Gastroesophageal sphincter (tissue), 4 donors: Measurements from ENCODE around the gene DCAF7. TPM values are rescaled to one million over a fixed set of nuclear protein-coding genes. Genes with fewer than 3 reads are reported as not detected.

Experiments used
- ATAC-seq: fragments of 150-250 bp; one replicate; pipeline ENCODE4 v1.9.1; 2016; ENCODE audit warnings: mild to moderate bottlenecking, moderate library complexity
- H3K27ac ChIP-seq, 4 donors: fragments of 200-600 bp; sonication (generic) in 3 of 4; 1 replicate in 3 of 4; 2 replicates in 1 of 4; pipeline ENCODE4 v1.5.1; 2016 to 2019
- H3K27me3 ChIP-seq: fragments of 200-600 bp; sonication (generic); one replicate; pipeline ENCODE4 v1.5.1; 2019
- H3K36me3 ChIP-seq, 2 donors: fragments of 200-600 bp; sonication (generic); one replicate each; pipeline ENCODE4 v1.5.1; 2019; ENCODE audit warnings: control low read depth in 1 of 2
- H3K4me1 ChIP-seq, 3 donors: fragments of 200-600 bp; sonication (generic); 1 replicate in 2 of 3; 2 replicates in 1 of 3; pipeline ENCODE4 v1.5.1; 2016 to 2019; ENCODE audit warnings: control low read depth in 2 of 3
- H3K4me3 ChIP-seq, 2 donors: fragments of 200-600 bp; sonication (generic); one replicate each; pipeline ENCODE4 v1.5.1; 2019; ENCODE audit warnings: mild to moderate bottlenecking in 1 of 2, moderate library complexity in 1 of 2
- H3K9me3 ChIP-seq, 3 donors: fragments of 200-600 bp; sonication (generic); one replicate each; pipeline ENCODE4 v1.5.1; 2017 to 2019; ENCODE audit warnings: control low read depth in 2 of 3
- EP300 ChIP-seq: sonication (generic); formaldehyde crosslinking; IDR thresholded peaks from one replicate; pipeline ENCODE4 v1.6.1; 2017; ENCODE audit warnings: antibody characterized with exemption, mild to moderate bottlenecking
- POLR2A ChIP-seq, 2 donors: fragments of 450-650 bp; IDR thresholded peaks; one replicate each; pipeline ENCODE4 v1.6.1; 2017; ENCODE audit warnings: antibody characterized with exemption in 2 of 2, mild to moderate bottlenecking in 2 of 2, moderate library complexity in 1 of 2
- POLR2AphosphoS5 ChIP-seq: sonication (generic); formaldehyde crosslinking; IDR thresholded peaks from one replicate; pipeline ENCODE4 v1.6.1; 2017; ENCODE audit warnings: antibody characterized with exemption
- WGBS, 2 donors: methylation state at CpG; one replicate each; pipeline ENCODE4 v1.1.5; 2018; ENCODE audit warnings: low coverage in 1 of 2; 5-methylcytosine and 5-hydroxymethylcytosine counted together
- total RNA-seq, 4 donors: library from RNA; depleted of rRNA; stranded (reverse); fragments of >200 nt; gene quantifications; one replicate each; pipeline ENCODE4 v1.1.0, GENCODE V29; 2016
- TF ChIP-seq, protein P1 (sequence below), 4 experiments: fragments of 200-600 bp in 2 of 4; fragments of 450-650 bp in 2 of 4; sonication (generic) in 1 of 4; IDR thresholded peaks; one replicate each; pipeline ENCODE4 v1.5.1; 2017 to 2019; ENCODE audit warnings: antibody characterized with exemption in 4 of 4, mild to moderate bottlenecking in 2 of 4, moderate library complexity in 2 of 4

Gene DCAF7
- total RNA-seq, 4 donors from 2014 or later, result 27.1 to 50.0 (median 36.8) TPM

DNA sequence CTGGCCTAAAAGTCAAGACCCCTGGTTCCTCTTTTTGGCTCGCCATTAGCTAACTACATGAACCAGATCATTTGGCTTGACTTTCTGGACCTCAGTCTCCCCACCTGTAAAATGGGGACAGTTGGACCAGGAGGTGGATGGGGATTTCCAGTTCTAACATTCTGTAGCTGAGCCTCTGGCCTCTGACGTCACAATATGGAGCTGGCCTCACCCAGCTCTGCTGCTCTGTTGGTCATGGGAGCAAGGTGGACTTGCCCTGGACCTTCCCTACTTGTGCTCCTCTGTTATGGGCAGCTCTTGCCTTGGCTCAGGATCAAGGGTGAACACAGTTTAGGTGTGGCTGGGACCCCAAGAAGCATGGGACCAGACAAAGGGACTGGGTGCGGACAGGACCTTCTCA, 43.6 kb upstream of the DCAF7 start:
- Histone ChIP-seq H3K36me3 (no peaks in the 10 kb centered on the region), H3K4me1 (no peaks in the 10 kb centered on the region), H3K4me3 (no peak overlapping the region), H3K27me3 (peaks cover 57% of the 10 kb centered on the region), H3K9me3 (no peaks in the 10 kb centered on the region), H3K27ac (no peak overlapping the region)
- ATAC-seq, result no peak
- 100% methylated on average over 1 to 2 of the region's 3 CpGs for WGBS, 2 donors
- no peak for TF ChIP-seq EP300
- TF ChIP-seq POLR2A (IDR thresholded peaks at IDR 0.05), result no peak
- TF ChIP-seq POLR2AphosphoS5, result no peak

DNA sequence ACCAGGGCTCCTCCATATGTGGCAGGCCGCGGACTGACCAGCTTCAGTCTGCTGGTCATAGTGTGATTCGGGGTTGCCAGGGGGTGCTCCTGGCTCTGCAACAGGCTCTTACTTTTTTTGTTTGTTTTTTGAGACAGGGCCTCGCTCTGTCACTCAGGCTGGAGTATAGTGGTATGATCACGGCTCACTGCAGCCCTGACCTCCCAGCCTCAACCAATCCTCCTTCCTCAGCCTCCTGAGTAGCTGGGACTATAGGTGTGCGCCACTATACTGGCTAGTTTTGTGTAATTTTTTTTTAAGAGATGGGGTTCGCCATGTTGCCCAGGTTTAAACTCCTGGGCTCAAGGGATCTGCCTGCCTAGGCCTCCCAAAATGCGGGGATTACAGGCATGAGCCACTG, 38.9 kb upstream of the DCAF7 start:
- H3K4me3 ChIP-seq, result no peak overlapping the region
- peaks cover 30% of the 10 kb centered on the region for H3K27me3 ChIP-seq
- ATAC-seq, result no peak
- 88 to 90% methylated on average over 5 to 7 of the region's 8 CpGs for WGBS, 2 donors
- H3K9me3 ChIP-seq, result no peaks in the 10 kb centered on the region
- TF ChIP-seq EP300, result no peak
- no peak for TF ChIP-seq POLR2AphosphoS5
- TF ChIP-seq, protein P1, sequence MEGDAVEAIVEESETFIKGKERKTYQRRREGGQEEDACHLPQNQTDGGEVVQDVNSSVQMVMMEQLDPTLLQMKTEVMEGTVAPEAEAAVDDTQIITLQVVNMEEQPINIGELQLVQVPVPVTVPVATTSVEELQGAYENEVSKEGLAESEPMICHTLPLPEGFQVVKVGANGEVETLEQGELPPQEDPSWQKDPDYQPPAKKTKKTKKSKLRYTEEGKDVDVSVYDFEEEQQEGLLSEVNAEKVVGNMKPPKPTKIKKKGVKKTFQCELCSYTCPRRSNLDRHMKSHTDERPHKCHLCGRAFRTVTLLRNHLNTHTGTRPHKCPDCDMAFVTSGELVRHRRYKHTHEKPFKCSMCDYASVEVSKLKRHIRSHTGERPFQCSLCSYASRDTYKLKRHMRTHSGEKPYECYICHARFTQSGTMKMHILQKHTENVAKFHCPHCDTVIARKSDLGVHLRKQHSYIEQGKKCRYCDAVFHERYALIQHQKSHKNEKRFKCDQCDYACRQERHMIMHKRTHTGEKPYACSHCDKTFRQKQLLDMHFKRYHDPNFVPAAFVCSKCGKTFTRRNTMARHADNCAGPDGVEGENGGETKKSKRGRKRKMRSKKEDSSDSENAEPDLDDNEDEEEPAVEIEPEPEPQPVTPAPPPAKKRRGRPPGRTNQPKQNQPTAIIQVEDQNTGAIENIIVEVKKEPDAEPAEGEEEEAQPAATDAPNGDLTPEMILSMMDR (IDR thresholded peaks at IDR 0.05), result no peak
- TF ChIP-seq POLR2A (IDR thresholded peaks at IDR 0.05), result no peak
- H3K27ac ChIP-seq, result no peak overlapping the region
- H3K4me1 ChIP-seq, result no peaks in the 10 kb centered on the region
- H3K36me3 ChIP-seq, result no peaks in the 10 kb centered on the region

DNA sequence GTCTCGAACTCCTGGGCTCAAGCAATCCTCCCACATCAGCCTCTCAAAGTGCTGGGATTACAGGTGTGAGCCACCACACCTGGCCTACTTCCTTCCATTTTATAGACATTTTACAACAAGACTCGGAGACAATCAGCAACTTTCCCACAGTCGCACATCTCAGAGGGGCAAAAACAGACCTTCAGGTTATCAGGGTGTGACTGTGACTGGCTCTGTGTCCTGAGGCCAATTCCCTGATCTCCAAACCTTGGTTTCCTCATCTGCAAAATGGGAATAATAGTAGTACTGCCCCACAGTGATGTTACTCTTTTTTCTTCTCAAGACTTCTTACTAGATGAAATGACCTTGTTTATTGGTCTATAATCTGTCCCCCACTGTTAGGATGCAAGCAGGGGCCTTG, 37.9 kb upstream of the DCAF7 start:
- Histone ChIP-seq H3K9me3 (no peaks in the 10 kb centered on the region), H3K27me3 (peaks cover 30% of the 10 kb centered on the region), H3K27ac (no peak overlapping the region), H3K4me1 (no peaks in the 10 kb centered on the region), H3K4me3 (no peak overlapping the region), H3K36me3 (no peaks in the 10 kb centered on the region)
- TF ChIP-seq POLR2A (IDR thresholded peaks at IDR 0.05) (no peak), POLR2AphosphoS5 (no peak), EP300 (no peak)
- TF ChIP-seq, protein P1 (IDR thresholded peaks at IDR 0.05), result no peak
- no peak for ATAC-seq
- WGBS, 2 donors, result 89 to 100% methylated on average over 1 to 3 of the region's 3 CpGs

DNA sequence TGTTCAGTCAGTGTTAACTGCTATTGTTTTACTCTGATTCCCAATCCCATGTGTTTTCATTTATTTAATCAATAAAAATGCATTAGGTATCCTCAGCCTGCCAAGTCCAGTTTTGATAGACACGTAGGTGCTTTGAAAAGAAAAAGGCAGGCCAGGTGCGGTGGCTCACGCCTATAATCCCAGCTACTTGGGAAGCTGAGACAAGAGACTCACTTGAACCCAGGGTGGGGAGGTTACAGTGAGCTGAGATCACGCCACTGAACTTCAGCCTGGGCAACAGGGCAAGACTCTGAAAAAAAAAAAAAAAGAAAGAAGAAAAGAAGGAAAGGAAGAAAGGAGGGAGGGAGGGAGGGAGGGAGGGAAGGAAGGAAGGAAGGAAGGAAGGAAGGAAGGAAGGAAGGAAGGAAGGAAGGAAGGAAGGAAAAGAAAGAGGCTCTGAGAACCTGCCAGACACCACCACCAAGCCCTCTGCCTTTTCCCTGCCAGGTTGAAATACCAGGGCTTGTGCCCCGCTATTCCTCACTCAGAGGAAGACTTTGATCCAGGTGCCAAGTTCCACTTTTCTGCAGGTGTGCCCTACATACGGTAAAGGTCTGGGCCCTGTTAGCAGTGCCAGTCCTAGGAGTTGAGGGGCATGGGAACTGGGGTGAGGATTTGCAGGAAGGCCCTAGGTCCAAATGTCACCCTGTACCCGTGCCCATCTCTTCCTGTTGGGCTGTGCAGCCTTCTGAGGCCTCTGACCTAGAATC, 37.2 kb upstream of the DCAF7 start:
- Histone ChIP-seq H3K4me1 (no peaks in the 10 kb centered on the region), H3K27ac (no peak overlapping the region), H3K36me3 (no peaks in the 10 kb centered on the region), H3K27me3 (peaks cover 25% of the 10 kb centered on the region), H3K9me3 (no peaks in the 10 kb centered on the region), H3K4me3 (no peak overlapping the region)
- no peak for ATAC-seq
- TF ChIP-seq POLR2AphosphoS5, result no peak
- TF ChIP-seq EP300, result no peak
- TF ChIP-seq, protein P1 (IDR thresholded peaks at IDR 0.05), result no peak
- TF ChIP-seq POLR2A (IDR thresholded peaks at IDR 0.05), result no peak
- 83% methylated on average over 1 to 2 of the region's 7 CpGs for WGBS, 2 donors

DNA sequence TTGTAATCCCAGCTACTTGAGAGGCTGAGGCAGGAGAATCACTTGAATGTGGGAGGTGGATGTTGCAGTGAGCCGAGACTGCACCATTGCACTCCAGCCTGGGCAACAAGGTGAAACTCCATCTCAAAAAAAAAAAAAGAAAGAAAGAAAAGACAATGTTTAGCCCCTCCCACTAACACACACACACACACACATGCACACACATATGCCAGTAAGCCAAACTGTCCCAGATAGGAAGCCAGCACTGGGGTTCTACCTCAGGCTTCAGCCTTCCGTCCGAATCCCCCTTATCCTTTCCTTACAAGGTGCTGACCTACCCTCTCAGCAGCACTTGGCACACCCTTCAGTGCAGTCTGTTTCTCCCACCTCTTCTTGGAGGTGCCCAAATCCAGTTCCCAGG, 35.8 kb upstream of the DCAF7 start:
- TF ChIP-seq, protein P1 (IDR thresholded peaks at IDR 0.05), result no peak
- TF ChIP-seq EP300 (no peak), POLR2AphosphoS5 (no peak), POLR2A (IDR thresholded peaks at IDR 0.05) (no peak)
- peaks cover 28% of the 10 kb centered on the region for H3K27me3 ChIP-seq
- no peaks in the 10 kb centered on the region for H3K36me3 ChIP-seq
- no peak for ATAC-seq
- no peaks in the 10 kb centered on the region for H3K9me3 ChIP-seq
- WGBS, 2 donors, result 54 to 63% methylated on average over 2 of the region's 3 CpGs
- H3K4me3 ChIP-seq, result no peak overlapping the region
- H3K4me1 ChIP-seq, result no peaks in the 10 kb centered on the region
- H3K27ac ChIP-seq, result no peak overlapping the region
